Pancreas (tissue), 10 donors: ENCODE results near the gene CDKN2B. TPM values are rescaled to one million over a fixed set of nuclear protein-coding genes. Genes with fewer than 3 reads are reported as not detected.
A peak's percentile ranks its signal among the peaks of the same experiment; 100 is the strongest.

Source experiments
- ATAC-seq, 4 donors: fragments of 200-7000 bp; cut with Tn5 transposase; one replicate each; pipeline versions ENCODE4 v1.8.0 to v1.9.1; 2020; ENCODE audit warnings: mild to moderate bottlenecking in 4 of 4, moderate library complexity in 4 of 4
- DNase-seq, 6 donors: peaks; one replicate each; pipeline ENCODE4 v3.0.0-alpha.2; 2020
- FAIRE-seq: peaks from 2 replicates; lab custom pipeline; 2012; peaks lifted over from hg19 to GRCh38; lab: Jason Lieb, UNC
- H3K27ac ChIP-seq, 4 donors: fragments of 200-600 bp; sonication (generic); 1 replicate in 3 of 4; 2 replicates in 1 of 4; pipeline versions ENCODE4 v1.5.0 to v1.8.0; 2020
- H3K27me3 ChIP-seq, 4 donors: fragments of 200-600 bp; one replicate each; pipeline ENCODE4 v1.8.0; 2021
- H3K36me3 ChIP-seq, 3 donors: fragments of 200-600 bp; sonication (generic) in 1 of 3; one replicate each; pipeline versions ENCODE4 v1.5.0 to v1.8.0; 2020 to 2021
- H3K4me1 ChIP-seq, 3 donors: fragments of 200-600 bp; one replicate each; pipeline ENCODE4 v1.8.0; 2021
- H3K4me3 ChIP-seq, 4 donors: fragments of 200-600 bp; sonication (generic) in 2 of 4; one replicate each; pipeline versions ENCODE4 v1.5.0 to v1.8.0; 2020 to 2021
- H3K9me3 ChIP-seq, 4 donors: fragments of 200-600 bp; one replicate each; pipeline ENCODE4 v1.8.0; 2021
- WGBS, 2 donors: extraction: QIAGEN DNeasy Blood & Tissue Kit; methylation state at CpG; one replicate each; pipeline ENCODE4 v1.1.7; 2013; 5-methylcytosine and 5-hydroxymethylcytosine counted together
- intact Hi-C, 3 donors: fragments of 100-400 bp; cut with DNase I; formaldehyde crosslinking; loops; one replicate each; pipeline versions ENCODE4 v1.11.1 to v1.14.2; 2022
- polyA plus RNA-seq, 2 donors: library from polyadenylated mRNA; stranded (reverse); fragments of 200-250 nt; gene quantifications; one replicate each; pipeline ENCODE4 v1.2.3, GENCODE V29; 2013
- total RNA-seq, 6 donors: library from RNA; stranded (reverse); fragmentation: NEBNext Ultra II Directional in 4 of 6; extraction: Animal tissue kit (Norgen Biotek cat#: 25700) in 4 of 6; gene quantifications; one replicate each; pipeline versions ENCODE4 v1.2.1 to v1.2.4, GENCODE V29; 2021 to 2023
- TF ChIP-seq, protein P1 (sequence below), 4 donors: fragments of 200-600 bp; sonication (generic) in 3 of 4; IDR thresholded peaks; one replicate each; pipeline versions ENCODE4 v1.5.0 to v1.8.0; 2021; ENCODE audit warnings: antibody characterized with exemption in 4 of 4
- donor health status: healthy with polysubstance abuse.
- donor health status: DM: no; HTN: no; CAD: no; lungs with moderate emphysema.
- donor health status: DM: no; HTN: no; CAD: no.
- donor health status: control.
- donor health status: control.
- donor health status: Bipolar disorder and iron deficiency.
- donor health status: DM: yes; HTN: yes; CAD: no.
- donor health status: DM: no; HTN: no; CAD: no.
- donor health status: DM: no; HTN: no; CAD: no.
- donor health status: DM: yes; HTN: yes; CAD: no.

The CDKN2B gene
- total and polyA plus RNA-seq, 8 donors = 0.59 to 13.9 (median 2.1) TPM

GRCh38 chr9:21993893-21994555 lies 15.1 kb downstream of the CDKN2B start, which contains the start of gene CDKN2A:
Gene CDKN2A, minus strand, starts transcription at chr9:21994392.
- H3K36me3 ChIP-seq = no peaks in the 10 kb centered on the region
- intact Hi-C loops = no loop called here
- TF ChIP-seq, protein P1, sequence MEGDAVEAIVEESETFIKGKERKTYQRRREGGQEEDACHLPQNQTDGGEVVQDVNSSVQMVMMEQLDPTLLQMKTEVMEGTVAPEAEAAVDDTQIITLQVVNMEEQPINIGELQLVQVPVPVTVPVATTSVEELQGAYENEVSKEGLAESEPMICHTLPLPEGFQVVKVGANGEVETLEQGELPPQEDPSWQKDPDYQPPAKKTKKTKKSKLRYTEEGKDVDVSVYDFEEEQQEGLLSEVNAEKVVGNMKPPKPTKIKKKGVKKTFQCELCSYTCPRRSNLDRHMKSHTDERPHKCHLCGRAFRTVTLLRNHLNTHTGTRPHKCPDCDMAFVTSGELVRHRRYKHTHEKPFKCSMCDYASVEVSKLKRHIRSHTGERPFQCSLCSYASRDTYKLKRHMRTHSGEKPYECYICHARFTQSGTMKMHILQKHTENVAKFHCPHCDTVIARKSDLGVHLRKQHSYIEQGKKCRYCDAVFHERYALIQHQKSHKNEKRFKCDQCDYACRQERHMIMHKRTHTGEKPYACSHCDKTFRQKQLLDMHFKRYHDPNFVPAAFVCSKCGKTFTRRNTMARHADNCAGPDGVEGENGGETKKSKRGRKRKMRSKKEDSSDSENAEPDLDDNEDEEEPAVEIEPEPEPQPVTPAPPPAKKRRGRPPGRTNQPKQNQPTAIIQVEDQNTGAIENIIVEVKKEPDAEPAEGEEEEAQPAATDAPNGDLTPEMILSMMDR (IDR thresholded peaks at IDR 0.05) = no peak
- DNase-seq (peak in 4 of 6 donors; percentile 37 to 84 (median 65)), ATAC-seq (peak; percentile 60 to 71 (median 66)), FAIRE-seq (no peak)
- H3K4me3 ChIP-seq = peak within 1 kb of the TSS; percentile 73 to 78 (median 76)
- peaks cover 0 to 39% (median 9%) of the 10 kb centered on the region in 4 donors for H3K27me3 ChIP-seq
- WGBS, 2 donors = 5 to 8% methylated on average over 39 to 53 of the region's 53 CpGs
- H3K4me1 ChIP-seq = peaks cover 0 to 4% (median 0%) of the 10 kb centered on the region in 3 donors
- no peaks in the 10 kb centered on the region for H3K9me3 ChIP-seq
- peak within 1 kb of the TSS in 3 of 4 donors; percentile 19 to 77 (median 66) for H3K27ac ChIP-seq

DNA sequence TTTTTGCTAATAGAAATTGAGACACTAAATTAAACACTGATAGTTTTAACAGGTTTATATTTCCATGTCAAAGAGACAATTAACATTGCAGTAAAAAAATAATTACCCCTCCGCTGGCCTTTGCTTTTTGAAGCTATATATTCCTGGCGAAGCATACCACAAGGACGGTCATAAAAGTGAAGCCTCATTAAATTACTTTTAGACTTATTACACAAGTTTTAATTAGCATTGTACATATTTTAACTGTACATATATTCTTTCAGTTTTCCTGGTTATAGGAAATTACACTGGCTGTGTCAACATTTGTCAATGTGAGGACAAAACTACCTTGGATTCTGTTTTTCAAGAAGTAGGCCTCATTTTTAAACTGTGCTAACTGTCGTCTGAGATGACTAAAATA lies 16.1 kb downstream of the CDKN2B start:
- Histone ChIP-seq H3K27ac (no peak overlapping the region), H3K36me3 (no peaks in the 10 kb centered on the region), H3K4me1 (peaks cover 0 to 4% (median 0%) of the 10 kb centered on the region in 3 donors), H3K9me3 (no peaks in the 10 kb centered on the region), H3K27me3 (peaks cover 4 to 48% (median 12%) of the 10 kb centered on the region in 4 donors), H3K4me3 (no peak overlapping the region)
- intact Hi-C loops = no loop called here
- no peak for DNase-seq
- TF ChIP-seq, protein P1 (IDR thresholded peaks at IDR 0.05) = no peak
- FAIRE-seq = no peak
- 95% methylated on average over 4 of the region's 4 CpGs for WGBS, 2 donors
- no peak for ATAC-seq

DNA sequence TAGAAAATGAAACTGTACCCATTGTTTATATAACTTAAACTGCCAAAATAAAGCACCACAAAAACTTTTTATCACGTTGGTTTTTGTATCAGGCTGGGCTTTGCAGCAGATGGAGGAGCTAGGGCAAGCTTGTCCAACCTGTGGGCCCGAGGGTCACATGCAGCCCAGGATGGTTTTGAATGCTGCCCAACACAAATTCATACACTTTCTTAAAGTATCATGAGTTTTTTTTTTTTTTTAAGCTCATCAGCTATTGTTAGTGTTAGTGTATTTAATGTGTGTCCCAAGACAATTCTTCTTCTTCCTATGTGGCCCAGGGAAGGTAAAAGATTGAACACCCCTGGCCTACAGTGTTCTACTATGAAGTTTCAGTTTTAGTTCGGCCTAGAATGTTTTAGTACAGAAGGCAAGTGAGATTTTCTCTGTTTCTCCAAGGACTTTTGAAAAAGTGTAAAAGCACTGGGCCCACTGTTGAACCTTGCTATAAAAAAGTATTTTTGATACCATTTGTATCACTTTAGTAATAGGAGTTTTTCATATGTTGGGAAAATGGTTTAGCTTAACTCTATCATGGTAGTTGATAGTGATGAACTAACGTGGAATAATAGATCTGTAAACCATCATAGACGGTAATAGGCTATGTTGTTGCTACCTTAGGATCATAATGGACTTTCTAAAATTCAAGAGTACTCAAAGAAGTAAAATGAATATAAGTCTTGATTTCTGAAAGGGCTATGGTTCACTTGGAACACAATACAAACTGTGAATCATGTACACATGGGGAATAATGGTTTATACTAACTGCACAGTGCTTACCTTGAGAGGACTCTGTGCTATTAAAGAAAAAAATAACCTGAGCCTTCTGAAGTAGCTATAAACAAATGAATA lies 17.8 kb downstream of the CDKN2B start:
- no peak for FAIRE-seq
- intact Hi-C loops = no loop called here

GRCh38 chr9:21989440-21990189 lies 19.5 kb downstream of the CDKN2B start:
- Histone ChIP-seq H3K27me3 (peaks cover 4 to 62% (median 18%) of the 10 kb centered on the region in 4 donors), H3K36me3 (no peaks in the 10 kb centered on the region), H3K27ac (no peak overlapping the region), H3K4me3 (no peak overlapping the region), H3K9me3 (no peaks in the 10 kb centered on the region), H3K4me1 (peaks cover 0 to 4% (median 0%) of the 10 kb centered on the region in 3 donors)
- 12 to 17% methylated on average over 35 of the region's 35 CpGs for WGBS, 2 donors
- DNase-seq (no peak), FAIRE-seq (no peak), ATAC-seq (no peak)
- TF ChIP-seq, protein P1 (IDR thresholded peaks at IDR 0.05) = no peak
- intact Hi-C loops = no loop called here

More for the DNA sequence above, 17.8 kb downstream of the CDKN2B start:
- ATAC-seq = no peak
- WGBS, 2 donors = 84 to 88% methylated on average over 5 of the region's 5 CpGs
- TF ChIP-seq, protein P1 (IDR thresholded peaks at IDR 0.05) = no peak
- Histone ChIP-seq H3K36me3 (no peaks in the 10 kb centered on the region), H3K9me3 (no peaks in the 10 kb centered on the region), H3K4me3 (no peak overlapping the region), H3K4me1 (peaks cover 0 to 4% (median 0%) of the 10 kb centered on the region in 3 donors), H3K27ac (no peak overlapping the region), H3K27me3 (peaks cover 4 to 54% (median 15%) of the 10 kb centered on the region in 4 donors)
- DNase-seq = no peak
